Heart left ventricle (tissue), 13 donors: Measurements from ENCODE around the gene PAFAH1B2.

Experiments used
- CTCF ChIP-seq, 12 donors: fragments of 200-600 bp; sonication (generic) in 4 of 12; IDR thresholded peaks; one replicate each; pipeline versions ENCODE4 v1.5.0 to v1.8.0; 2018 to 2022; ENCODE audit warnings: antibody characterized with exemption in 12 of 12, mild to moderate bottlenecking in 5 of 12
- POLR2A ChIP-seq, 2 donors: fragments of 450-650 bp; IDR thresholded peaks; one replicate each; pipeline ENCODE4 v1.6.1; 2017; ENCODE audit warnings: antibody characterized with exemption in 2 of 2, mild to moderate bottlenecking in 2 of 2, moderate library complexity in 2 of 2
- donor health status: ischemic (EF 13 %, LVEDD 7.1; RV severe dilation, severe dysfunction).
- donor health status: DM: no; HTN: yes; CAD: no.
- donor health status: DM: no; HTN: no; CAD: no.
- donor health status: ischemic (EF 25% LVEDD 6.9; RV normal size, moderate dysfunction).
- donor health status: ischemic (EF 25% LVEDD 5.7; RV mildly dilated, moderate dysfunction).
- donor health status: ischemic (EF 35%, LVEDD 5.7; RV mildly dilated, moderate dysfunction).
- donor health status: nonischemic (EF 11% LVEDD 7.7; RV severe dilation, severe dysfunction).
- donor health status: DM: yes; HTN: yes; CAD: no.
- donor health status: PGD.
- donor health status: ischemic (EF 29% LVEDD 5.4; RV normal size, mild dysfunction).
- donor health status: nonischemic (EF 23%, LVEDD 6.1; RV moderate dilation, normal function).

DNA sequence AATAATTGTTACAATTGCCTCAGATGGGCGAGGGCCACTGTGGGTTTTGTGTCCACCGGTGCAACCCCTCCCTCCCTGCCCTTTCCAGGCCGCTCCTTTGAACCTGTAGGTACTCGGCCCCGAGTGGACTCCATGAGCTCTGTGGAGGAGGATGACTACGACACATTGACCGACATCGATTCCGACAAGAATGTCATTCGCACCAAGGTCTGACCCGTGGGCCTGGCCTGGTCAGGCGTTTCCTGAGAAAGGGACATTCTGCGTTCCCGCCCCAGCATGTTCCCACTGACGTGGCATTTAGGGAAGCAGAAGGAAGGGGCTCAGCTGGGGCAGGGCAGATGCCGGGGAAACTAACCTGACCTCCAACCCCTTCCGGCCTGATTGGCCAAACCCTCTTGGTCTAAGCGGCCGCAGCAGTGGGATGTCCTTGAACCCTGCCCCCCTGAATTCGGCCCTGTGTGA lies 44.6 kb downstream of the PAFAH1B2 start:
- TF ChIP-seq POLR2A (IDR thresholded peaks at IDR 0.05) (no peak), CTCF (IDR thresholded peaks at IDR 0.05) (no peak)
